Heart left ventricle (tissue), 16 donors: ENCODE results near the gene ZNF333. TPM values are rescaled to one million over a fixed set of nuclear protein-coding genes. Genes with fewer than 3 reads are reported as not detected.

ENCODE experiments used
- ATAC-seq, 4 donors: fragments of 200-7000 bp; cut with Tn5 transposase; one replicate each; pipeline ENCODE4 v1.9.1; 2020 to 2022; ENCODE audit warnings: moderate library complexity in 4 of 4, mild to moderate bottlenecking in 3 of 4, moderate number of reproducible peaks in 1 of 4
- DNase-seq, 5 donors: peaks; one replicate each; pipeline ENCODE4 v3.0.0-alpha.2; 2020
- H3K27ac ChIP-seq, 12 donors: fragments of 200-600 bp; sonication (generic) in 4 of 12; one replicate each; pipeline versions ENCODE4 v1.5.0 to v1.8.0; 2016 to 2022; ENCODE audit warnings: mild to moderate bottlenecking in 2 of 12
- H3K27me3 ChIP-seq, 9 donors: fragments of 200-600 bp; sonication (generic) in 2 of 9; one replicate each; pipeline versions ENCODE4 v1.5.1 to v1.8.0; 2016 to 2022; ENCODE audit warnings: mild to moderate bottlenecking in 3 of 9
- H3K36me3 ChIP-seq, 9 donors: fragments of 200-600 bp; sonication (generic) in 2 of 9; one replicate each; pipeline versions ENCODE4 v1.5.0 to v1.8.0; 2018 to 2022; ENCODE audit warnings: mild to moderate bottlenecking in 2 of 9
- H3K4me1 ChIP-seq, 12 donors: fragments of 200-600 bp; sonication (generic) in 4 of 12; one replicate each; pipeline versions ENCODE4 v1.5.0 to v1.8.0; 2016 to 2022; ENCODE audit warnings: mild to moderate bottlenecking in 3 of 12
- H3K4me3 ChIP-seq, 12 donors: fragments of 200-600 bp; sonication (generic) in 4 of 12; one replicate each; pipeline versions ENCODE4 v1.5.0 to v1.8.0; 2017 to 2022; ENCODE audit warnings: mild to moderate bottlenecking in 9 of 12, moderate library complexity in 4 of 12
- H3K9me3 ChIP-seq, 12 donors: fragments of 200-600 bp; sonication (generic) in 4 of 12; one replicate each; pipeline versions ENCODE4 v1.5.0 to v1.8.0; 2016 to 2022; ENCODE audit warnings: mild to moderate bottlenecking in 1 of 12
- POLR2A ChIP-seq, 2 donors: fragments of 450-650 bp; IDR thresholded peaks; one replicate each; pipeline ENCODE4 v1.6.1; 2017; ENCODE audit warnings: antibody characterized with exemption in 2 of 2, mild to moderate bottlenecking in 2 of 2, moderate library complexity in 2 of 2
- WGBS, 4 donors: extraction: QIAGEN DNeasy Blood & Tissue Kit in 2 of 4; methylation state at CpG; one replicate each; pipeline versions ENCODE4 v1.1.5 to v1.1.7; 2013 to 2018; 5-methylcytosine and 5-hydroxymethylcytosine counted together
- intact Hi-C, 10 donors: fragments of 100-400 bp; cut with DNase I; formaldehyde crosslinking; loops; one replicate each; pipeline versions ENCODE4 v1.11.1 to v1.14.2; 2022
- long read RNA-seq, 3 donors: library from polyadenylated mRNA; unstranded; transcript quantifications; one replicate each; pipeline ENCODE4 v2.0.0, GENCODE V29; 2020 to 2021
- polyA plus RNA-seq, 2 donors: library from polyadenylated mRNA; stranded (reverse); fragments of 200-250 nt; gene quantifications; one replicate each; pipeline ENCODE4 v1.2.3, GENCODE V29; 2013
- total RNA-seq, 9 donors: library from RNA; depleted of rRNA in 2 of 9; stranded (reverse); fragments of >200 nt in 2 of 9; fragmentation: NEBNext Ultra II Directional in 3 of 9; extraction: Animal tissue kit (Norgen Biotek cat#: 25700) in 3 of 9; gene quantifications; one replicate each; pipeline versions ENCODE4 v1.1.0 to v1.2.4, GENCODE V29; 2016 to 2023
- TF ChIP-seq, protein P1 (sequence below), 12 donors: fragments of 200-600 bp; sonication (generic) in 4 of 12; IDR thresholded peaks; one replicate each; pipeline versions ENCODE4 v1.5.0 to v1.8.0; 2018 to 2022; ENCODE audit warnings: antibody characterized with exemption in 12 of 12, mild to moderate bottlenecking in 5 of 12
- donor health status: ischemic (EF 13 %, LVEDD 7.1; RV severe dilation, severe dysfunction).
- donor health status: healthy with polysubstance abuse.
- donor health status: DM: no; HTN: yes; CAD: no.
- donor health status: DM: no; HTN: no; CAD: no.
- donor health status: ischemic (EF 25% LVEDD 6.9; RV normal size, moderate dysfunction).
- donor health status: ischemic (EF 25% LVEDD 5.7; RV mildly dilated, moderate dysfunction).
- donor health status: healthy.
- donor health status: DM: yes; HTN: yes; CAD: no.
- donor health status: ischemic (EF 35%, LVEDD 5.7; RV mildly dilated, moderate dysfunction).
- donor health status: nonischemic (EF 11% LVEDD 7.7; RV severe dilation, severe dysfunction).
- donor health status: DM: yes; HTN: yes; CAD: no.
- donor health status: PGD.
- donor health status: ischemic (EF 29% LVEDD 5.4; RV normal size, mild dysfunction).
- donor health status: nonischemic (EF 23%, LVEDD 6.1; RV moderate dilation, normal function).

ZNF333 gene
- 10 to 100 TPM in 2 of 9 donors, 1 to 10 TPM in 7; 6.7 to 12.1 (median 8.6) TPM for total RNA-seq
- 1 to 10 TPM; 5.0 to 8.7 TPM for polyA plus RNA-seq
- long read RNA-seq, donor 1, partial matches to known transcripts, result 4 of 7 reads
- long read RNA-seq, donor 1, other reads (novel, unspliced or antisense), result 3 of 7 reads
- long read RNA-seq, donor 2, full-length matches to known transcripts, result 5 of 20 reads
- long read RNA-seq, donor 2, partial matches to known transcripts, result 11 of 20 reads
- long read RNA-seq, donor 2, other reads (novel, unspliced or antisense), result 4 of 20 reads
- long read RNA-seq, donor 3, full-length matches to known transcripts, result 2 of 7 reads
- long read RNA-seq, donor 3, partial matches to known transcripts, result 5 of 7 reads
- long read RNA-seq, donor 3, other reads (novel, unspliced or antisense), result 0 of 7 reads

DNA sequence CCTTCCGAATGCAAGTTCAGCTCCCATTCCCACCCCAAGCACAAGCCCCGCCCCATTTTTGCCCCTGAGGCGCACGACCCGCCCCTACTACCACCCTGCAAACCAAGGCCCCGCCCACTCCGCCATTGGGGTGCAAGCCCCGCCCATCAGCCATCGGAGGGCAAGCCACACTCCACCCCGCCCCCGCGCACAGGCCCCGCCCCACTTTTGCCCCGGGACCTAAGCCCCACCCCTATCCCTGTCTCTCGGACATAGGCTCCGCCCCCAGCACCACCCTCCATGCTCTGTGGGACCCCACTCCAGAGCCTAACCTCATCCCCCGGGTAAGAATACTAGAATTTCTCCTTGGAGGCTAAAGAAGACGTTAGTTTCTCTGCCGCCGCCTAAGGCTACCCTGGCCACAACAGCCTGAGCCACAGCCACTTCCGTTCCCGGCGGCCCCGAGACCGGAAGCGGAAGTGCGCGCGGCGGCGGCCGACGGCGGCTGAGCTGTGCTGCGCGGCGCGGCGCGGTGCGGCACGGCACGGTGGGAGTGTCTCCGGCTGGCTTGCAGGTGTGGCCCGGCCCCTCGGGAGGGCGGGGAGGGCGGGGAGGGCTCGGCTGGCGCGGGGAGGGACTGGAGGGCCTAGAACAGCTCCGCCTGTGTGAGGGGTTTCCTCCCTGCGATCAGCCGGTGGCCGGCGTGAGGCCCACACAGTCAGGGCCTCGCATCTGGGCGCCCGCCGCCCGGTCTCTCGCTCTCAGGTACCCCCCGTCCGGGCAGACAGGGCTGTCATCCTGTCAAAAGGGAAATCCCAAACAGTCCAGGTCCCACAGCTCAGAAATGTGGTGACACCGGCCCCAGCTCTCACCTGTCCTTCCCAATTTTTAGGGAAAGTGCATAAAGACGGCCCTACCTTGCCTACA is at the start of gene ZNF333:
Gene ZNF333, plus strand, starts transcription at position 451 of the 906 bp plus-strand sequence. CDS start 3,444 bp downstream, outside the sequence.
- DNase-seq (peak; percentile 96 to 99 (median 97)), ATAC-seq (peak; percentile 98 to 100 (median 99))
- Histone ChIP-seq H3K9me3 (no peaks in the 10 kb centered on the region), H3K4me3 (peak within 1 kb of the TSS; percentile 61 to 100 (median 86)), H3K27ac (peak within 1 kb of the TSS; percentile 85 to 100 (median 94)), H3K27me3 (no peaks in the 10 kb centered on the region), H3K36me3 (peaks cover 0 to 22% (median 15%) of the 10 kb centered on the region in 9 donors), H3K4me1 (peaks cover 0 to 25% (median 12%) of the 10 kb centered on the region in 12 donors)
- intact Hi-C loops, result loop anchor here in 6 of 10 donors (5.0 kb wide), 3 partner anchors 113 to 258 kb away; partner anchors contain the start of genes NDUFB7 (in 4 of the 6) and PKN1 (in 1 of the 6)
- TF ChIP-seq, protein P1, sequence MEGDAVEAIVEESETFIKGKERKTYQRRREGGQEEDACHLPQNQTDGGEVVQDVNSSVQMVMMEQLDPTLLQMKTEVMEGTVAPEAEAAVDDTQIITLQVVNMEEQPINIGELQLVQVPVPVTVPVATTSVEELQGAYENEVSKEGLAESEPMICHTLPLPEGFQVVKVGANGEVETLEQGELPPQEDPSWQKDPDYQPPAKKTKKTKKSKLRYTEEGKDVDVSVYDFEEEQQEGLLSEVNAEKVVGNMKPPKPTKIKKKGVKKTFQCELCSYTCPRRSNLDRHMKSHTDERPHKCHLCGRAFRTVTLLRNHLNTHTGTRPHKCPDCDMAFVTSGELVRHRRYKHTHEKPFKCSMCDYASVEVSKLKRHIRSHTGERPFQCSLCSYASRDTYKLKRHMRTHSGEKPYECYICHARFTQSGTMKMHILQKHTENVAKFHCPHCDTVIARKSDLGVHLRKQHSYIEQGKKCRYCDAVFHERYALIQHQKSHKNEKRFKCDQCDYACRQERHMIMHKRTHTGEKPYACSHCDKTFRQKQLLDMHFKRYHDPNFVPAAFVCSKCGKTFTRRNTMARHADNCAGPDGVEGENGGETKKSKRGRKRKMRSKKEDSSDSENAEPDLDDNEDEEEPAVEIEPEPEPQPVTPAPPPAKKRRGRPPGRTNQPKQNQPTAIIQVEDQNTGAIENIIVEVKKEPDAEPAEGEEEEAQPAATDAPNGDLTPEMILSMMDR (IDR thresholded peaks at IDR 0.05), result no peak
- peak in 1 of 2 donors; percentile 60 for TF ChIP-seq POLR2A (IDR thresholded peaks at IDR 0.05)
- WGBS, 4 donors, result 0 to 2% (median 0%) methylated on average over 29 to 66 of the region's 66 CpGs

DNA sequence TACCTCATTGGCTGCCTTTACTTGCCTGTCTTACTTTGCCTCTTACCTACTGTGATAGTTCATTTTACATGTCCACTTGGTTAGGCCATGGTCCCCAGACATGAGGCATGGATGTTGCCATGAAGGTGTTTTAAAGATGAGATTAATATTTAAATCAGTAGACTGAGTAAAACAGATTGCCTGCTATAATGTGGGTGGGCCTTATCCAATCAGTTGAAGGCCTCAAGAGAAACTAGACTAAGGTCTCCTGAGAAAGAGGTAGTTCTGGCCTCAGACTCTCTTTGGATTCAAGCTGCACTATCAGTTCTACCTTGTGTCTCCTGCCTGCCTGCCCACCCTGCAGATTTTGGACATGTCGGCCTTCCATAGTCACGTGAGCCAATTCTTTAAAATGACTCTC is 41.3 kb upstream of the ZNF333 start:
- Histone ChIP-seq H3K36me3 (no peaks in the 10 kb centered on the region), H3K9me3 (peaks cover 0 to 1% (median 0%) of the 10 kb centered on the region in 12 donors), H3K27ac (no peak overlapping the region), H3K4me1 (no peaks in the 10 kb centered on the region), H3K4me3 (no peak overlapping the region), H3K27me3 (peaks cover 0 to 11% (median 0%) of the 10 kb centered on the region in 9 donors)
- no peak for ATAC-seq
- TF ChIP-seq, protein P1 (IDR thresholded peaks at IDR 0.05), result no peak
- no peak for TF ChIP-seq POLR2A (IDR thresholded peaks at IDR 0.05)
- intact Hi-C loops, result no loop called here
- DNase-seq, result no peak
- 67 to 90% (median 88%) methylated on average over 2 of the region's 2 CpGs for WGBS, 4 donors

DNA sequence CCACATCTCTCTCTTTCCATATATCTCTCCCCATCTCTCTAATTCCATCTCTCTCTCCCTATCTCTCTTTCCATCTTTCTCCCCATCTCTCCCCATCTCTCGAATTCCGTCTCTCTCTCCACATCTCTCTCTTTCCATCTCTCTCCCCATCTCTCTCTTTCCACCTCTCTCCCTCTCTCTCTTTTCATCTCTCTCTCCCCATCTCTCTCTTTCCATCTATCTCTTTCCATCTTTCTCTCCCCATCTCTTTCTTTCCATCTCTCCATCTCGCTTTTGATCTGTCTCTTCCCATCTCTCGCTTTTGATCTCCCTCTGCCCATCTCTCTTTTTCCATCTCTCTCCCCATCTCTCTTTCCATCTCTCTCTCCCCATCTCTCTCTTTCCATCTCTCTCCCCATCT is 40.8 kb upstream of the ZNF333 start:
- Histone ChIP-seq H3K4me3 (no peak overlapping the region), H3K36me3 (no peaks in the 10 kb centered on the region), H3K27ac (no peak overlapping the region), H3K27me3 (peaks cover 0 to 11% (median 0%) of the 10 kb centered on the region in 9 donors), H3K9me3 (no peaks in the 10 kb centered on the region), H3K4me1 (no peaks in the 10 kb centered on the region)
- intact Hi-C loops, result no loop called here
- 56 to 70% (median 67%) methylated on average over 4 of the region's 4 CpGs for WGBS, 4 donors
- DNase-seq (no peak), ATAC-seq (no peak)
- TF ChIP-seq, protein P1 (IDR thresholded peaks at IDR 0.05), result no peak
- no peak for TF ChIP-seq POLR2A (IDR thresholded peaks at IDR 0.05)
